Astrocyte of the spinal cord (primary cell): ENCODE data around the gene HOXA6.

ENCODE experiments used
- DNase-seq: peaks from one replicate; pipeline ENCODE4 v3.0.0; 2011; ENCODE audit warnings: low read depth, low spot score
- H3K4me3 ChIP-seq: 2 replicates; pipeline ENCODE4 v1.5.1; 2011; ENCODE audit warnings: low read depth, mild to moderate bottlenecking, low read length, moderate library complexity
- CTCF ChIP-seq: IDR thresholded peaks from 2 replicates; pipeline ENCODE4 v1.5.1; 2012; ENCODE audit warnings: low read depth, mild to moderate bottlenecking, low read length, inconsistent platforms
- in situ Hi-C: cut with HindIII; loops from 2 replicates; pipeline ENCODE4 v1.10.0; 2017; ENCODE audit warnings: low sequenced_read_pairs

Gene HOXA6

GRCh38 chr7:27175626-27176523 lies 28.3 kb upstream of the HOXA6 start:
- DNase-seq = no peak
- H3K4me3 ChIP-seq = no peak overlapping the region
- TF ChIP-seq CTCF = no peak
- in situ Hi-C loops = no loop called here

GRCh38 chr7:27174874-27175625 lies 27.5 kb upstream of the HOXA6 start:
- in situ Hi-C loops = loop anchor here (25.0 kb wide), 1 partner anchor 788 kb away; no protein-coding TSS in a partner anchor
- no peak for TF ChIP-seq CTCF
- no peak overlapping the region for H3K4me3 ChIP-seq
- no peak for DNase-seq

GRCh38 chr7:27173956-27174873 lies 26.6 kb upstream of the HOXA6 start, which contains the start of gene HOXA10:
Gene HOXA10, minus strand, starts transcription at chr7:27174320. Its CDS starts 14 bp downstream, at chr7:27174306.
- in situ Hi-C loops = loop anchor here (25.0 kb wide), 1 partner anchor 787 kb away; no protein-coding TSS in a partner anchor
- no peak for TF ChIP-seq CTCF
- DNase-seq = no peak

GRCh38 chr7:27173511-27173955 lies 26.0 kb upstream of the HOXA6 start:
- DNase-seq = no peak
- H3K4me3 ChIP-seq = peak overlapping the region; percentile 15
- no peak for TF ChIP-seq CTCF
- in situ Hi-C loops = loop anchor here (25.0 kb wide), 1 partner anchor 786 kb away; no protein-coding TSS in a partner anchor

More at GRCh38 chr7:27173956-27174873, 26.6 kb upstream of the HOXA6 start, which contains the start of gene HOXA10:
- peak within 1 kb of the TSS; percentile 23 for H3K4me3 ChIP-seq

- TF ChIP-seq CTCF = no peak
- peak overlapping the region; percentile 23 for H3K4me3 ChIP-seq
- peak; percentile 28 for DNase-seq
- in situ Hi-C loops = loop anchor here (25.0 kb wide), 1 partner anchor 786 kb away; no protein-coding TSS in a partner anchor
Measured at GRCh38 chr7:27172823-27173510, 25.4 kb upstream of the HOXA6 start.
